ENCODE data around the gene PBX3.

PBX3 gene

DNA sequence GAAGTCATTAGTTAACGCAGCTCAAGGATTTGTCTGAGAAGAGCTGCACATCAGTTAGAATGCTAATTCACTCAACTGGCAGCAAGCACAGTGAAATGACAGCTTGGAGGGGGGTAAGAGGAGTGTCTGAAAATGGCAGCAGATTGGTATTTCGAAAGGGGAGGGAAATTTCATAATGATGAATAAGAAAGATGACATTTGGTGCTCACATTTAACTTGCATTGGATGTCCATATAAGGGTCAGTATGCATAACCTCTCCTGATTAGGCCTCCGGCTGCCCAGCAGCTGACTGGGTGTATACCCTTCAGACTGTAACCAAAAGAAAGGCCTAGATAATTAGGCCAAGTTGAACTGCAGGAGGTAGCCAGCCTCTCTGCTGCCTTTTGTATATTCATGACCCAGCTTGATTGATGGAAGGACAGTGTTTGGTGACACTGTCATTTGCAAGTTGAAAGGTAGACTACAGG is 131.0 kb downstream of the PBX3 start:
- DNase-seq = peak; percentile 61

DNA sequence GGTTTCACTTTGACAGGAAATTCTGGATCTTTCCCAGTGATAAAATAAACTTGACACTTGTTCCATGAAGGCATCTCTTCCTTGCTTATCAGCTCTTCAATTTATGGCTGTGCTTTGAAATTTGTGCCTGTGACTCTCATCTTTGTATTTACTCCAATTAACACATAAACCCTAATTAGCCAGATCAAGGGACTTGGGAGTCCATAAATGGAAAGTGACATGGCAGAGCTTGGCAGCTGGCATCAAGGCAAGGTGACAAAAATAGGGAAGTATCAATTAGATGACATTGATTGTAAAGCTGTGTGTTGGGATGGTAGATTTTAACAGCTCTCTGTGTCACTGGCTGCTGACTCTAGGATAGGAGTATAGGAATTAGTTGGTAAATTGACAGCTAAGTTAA is 133.9 kb downstream of the PBX3 start:
- no peak for DNase-seq

DNA sequence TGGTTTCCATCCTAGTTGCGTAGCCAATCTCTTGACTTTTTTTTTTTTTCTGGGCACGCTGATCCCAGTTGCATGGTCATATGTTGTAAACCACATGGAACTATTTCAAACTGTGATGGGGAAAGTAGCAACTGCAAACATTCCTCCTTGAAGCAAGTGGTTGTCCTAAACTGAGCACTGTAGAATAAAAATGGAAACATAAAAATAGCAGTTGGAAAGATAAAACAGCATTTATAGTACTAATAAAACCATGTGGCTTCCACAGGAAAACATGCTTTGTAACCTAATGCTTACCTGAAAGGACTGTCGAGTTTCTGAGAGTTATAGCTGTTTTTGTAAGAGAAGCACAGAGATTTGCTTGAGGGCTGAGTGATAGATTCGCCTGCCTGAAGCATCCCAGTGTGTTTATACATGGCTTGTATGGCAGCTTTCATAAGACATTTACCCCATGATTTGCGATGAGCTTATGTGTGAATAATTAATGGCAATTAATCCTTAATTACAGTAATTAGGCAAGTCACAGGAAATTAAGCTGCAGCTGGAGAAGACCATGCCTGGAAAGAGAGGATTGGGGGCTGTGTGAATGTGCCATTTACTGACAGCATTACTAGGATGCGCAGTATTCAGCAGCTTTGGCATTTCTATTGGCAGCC is 136.5 kb downstream of the PBX3 start:
- no peak for DNase-seq

DNA sequence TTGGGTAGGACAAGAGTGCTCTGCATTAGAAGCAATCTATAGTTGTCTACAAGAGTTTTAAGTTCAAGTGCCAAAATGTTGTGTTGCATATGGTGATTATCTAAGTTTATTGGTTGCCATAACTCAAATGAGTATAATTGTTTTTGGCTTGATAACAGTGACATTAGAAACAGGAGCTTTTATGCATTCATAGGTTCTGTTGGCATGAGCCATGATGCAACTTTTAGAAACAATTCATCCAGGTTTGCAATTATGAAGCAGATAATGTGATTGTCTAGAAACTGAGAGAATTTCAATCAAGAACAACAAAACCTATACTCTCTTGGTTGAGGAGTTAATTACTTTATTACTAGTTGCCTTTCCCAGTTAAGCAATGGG is 137.0 kb downstream of the PBX3 start:
- no peak for DNase-seq

DNA sequence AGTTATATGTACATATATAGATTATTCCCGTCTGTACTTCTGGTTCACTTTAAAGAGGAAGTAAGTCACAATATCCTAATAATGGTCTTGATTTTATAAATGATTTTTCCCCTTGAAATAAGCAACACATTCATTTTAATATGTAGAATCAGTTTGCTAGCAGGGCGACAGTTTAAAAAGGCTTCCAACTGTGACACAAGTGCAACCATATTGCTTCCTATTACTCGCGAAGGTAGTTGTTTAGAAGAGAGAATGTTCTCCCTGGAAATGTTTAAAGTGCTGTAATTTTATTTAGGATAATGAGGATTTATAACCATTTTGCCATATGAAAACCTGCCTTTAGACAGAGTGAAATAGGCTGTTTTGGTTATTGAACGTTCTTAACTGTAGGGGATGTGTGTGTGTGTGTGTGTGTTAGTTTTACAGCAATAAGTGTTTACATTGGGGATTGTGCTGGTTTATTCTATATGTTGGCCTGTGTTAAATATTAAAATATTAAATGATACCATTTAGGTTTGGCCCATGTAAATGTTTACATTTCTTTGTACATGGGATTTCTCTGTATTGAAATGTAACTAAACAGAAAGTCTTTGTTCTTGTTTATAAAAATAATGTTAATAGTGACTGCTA is 138.3 kb downstream of the PBX3 start:
- no peak for DNase-seq

DNA sequence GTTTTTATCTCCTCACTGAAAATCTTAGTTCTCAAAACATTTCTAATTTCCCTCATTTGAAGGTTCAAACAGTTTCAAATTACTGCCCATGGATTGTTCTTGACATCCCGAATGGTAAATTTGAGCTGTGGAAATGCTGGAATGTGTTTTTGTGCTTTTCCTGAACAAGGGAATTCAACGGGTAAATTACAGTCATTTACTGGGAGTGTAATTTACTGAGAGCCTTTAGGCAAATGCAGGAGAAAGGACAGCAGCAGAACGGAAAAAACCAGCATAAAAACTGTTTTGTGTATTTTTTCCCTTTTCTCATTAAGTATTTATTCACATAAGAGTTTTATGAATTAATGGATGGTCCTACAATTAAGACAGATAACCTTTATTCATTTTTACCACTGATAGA is 139.2 kb downstream of the PBX3 start:
- peak; percentile 41 for DNase-seq

DNA sequence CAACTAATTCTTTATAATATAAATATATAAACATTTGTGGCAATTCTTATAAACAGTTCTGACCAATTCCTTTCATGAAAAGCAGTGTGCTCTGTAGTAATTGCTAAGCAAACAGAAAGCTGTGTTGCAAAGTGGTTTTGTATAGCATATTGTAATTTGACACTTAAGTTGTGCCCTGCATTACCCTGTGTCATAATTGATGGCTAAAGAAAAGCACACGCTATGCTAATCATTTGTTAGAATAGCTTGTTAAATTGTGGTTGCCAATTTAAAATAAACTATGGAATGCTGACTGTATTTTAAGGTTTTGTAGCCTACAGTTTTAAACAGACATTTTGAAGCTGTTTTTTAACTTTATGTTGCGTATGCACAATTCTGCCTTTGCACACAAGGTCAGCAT is 140.0 kb downstream of the PBX3 start:
- DNase-seq = peak; percentile 81

DNA sequence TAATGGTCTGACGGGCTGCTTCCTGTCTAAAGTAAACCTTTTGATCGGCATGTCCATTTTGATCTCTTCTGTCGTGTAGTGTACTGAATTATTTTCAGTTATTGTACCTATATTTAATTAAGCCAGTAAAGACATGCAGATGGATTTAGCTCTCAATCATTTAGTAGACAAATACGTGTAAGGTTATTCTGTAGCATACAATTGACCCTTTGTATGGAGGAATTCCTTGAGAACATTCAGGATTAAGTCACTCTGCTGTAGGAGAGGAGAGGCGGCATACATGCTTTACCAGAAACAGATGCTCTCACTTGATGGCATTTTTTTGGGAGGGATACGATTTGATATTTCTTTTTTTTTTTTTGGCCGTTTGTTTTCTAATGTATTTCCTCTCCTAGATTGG is 141.0 kb downstream of the PBX3 start:
- no peak for DNase-seq

DNA sequence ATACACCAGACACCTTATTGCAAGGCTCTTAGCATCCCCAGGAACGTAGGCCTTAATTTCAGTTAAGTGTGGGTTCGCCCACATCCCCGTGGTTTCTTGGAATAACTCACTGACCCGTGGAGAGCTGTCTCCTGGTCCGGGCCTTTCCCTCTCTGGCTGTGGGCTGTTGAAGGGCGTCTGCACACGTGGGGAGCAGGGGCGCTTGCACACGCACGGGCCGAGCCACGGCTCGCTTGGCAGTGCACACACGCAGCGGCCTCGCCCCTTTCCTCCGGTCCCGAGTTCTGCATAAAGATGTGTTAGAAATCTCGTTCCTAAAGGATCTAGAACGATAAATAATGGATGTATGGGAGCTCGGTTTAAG is 141.9 kb downstream of the PBX3 start:
- DNase-seq = no peak

DNA sequence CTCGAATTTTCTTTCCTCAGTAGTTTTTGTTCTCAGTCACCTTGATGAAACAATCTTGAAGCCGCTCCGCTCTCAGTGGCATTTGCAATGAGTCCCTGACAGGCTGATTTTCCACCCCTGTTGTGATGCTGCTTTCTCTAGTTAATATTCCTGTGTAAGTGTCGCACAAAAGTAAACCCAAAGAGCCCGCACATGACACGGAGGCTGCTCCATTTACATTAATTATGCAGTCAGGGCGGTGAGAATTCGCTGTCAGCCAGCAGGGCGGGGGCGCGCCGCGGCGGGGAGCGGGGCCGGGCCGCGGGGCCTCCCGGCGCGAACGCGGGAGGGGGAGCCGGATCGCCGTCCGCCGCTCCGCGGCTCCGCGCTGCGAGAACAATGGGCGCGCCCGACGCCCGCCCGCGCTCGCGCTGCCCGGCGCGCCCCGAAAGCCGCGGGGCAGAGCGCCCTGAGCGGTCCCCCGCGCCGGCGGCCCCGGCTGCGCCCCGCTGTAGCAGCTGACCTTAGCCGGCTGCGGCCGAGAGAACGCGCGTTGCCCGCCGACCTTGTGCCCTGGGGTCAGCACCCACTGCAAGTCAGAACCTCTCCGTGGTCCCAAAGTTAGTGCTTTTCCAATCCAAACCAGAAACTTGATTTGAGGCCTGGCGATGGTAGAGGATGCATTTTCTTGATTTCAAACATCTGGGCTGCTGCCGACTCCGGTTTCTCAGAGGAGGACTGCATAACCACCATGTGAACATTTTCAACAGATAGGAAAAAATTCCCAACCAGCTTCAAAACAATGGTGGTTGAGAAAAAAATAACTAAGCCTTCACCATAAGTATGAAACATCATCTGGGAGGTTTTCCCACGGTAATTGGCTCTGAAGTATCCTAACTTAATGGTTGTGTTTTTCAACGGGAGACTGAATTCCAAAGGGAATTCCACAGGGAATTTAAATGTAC is 142.6 kb downstream of the PBX3 start:
- peak; percentile 68 for DNase-seq

DNA sequence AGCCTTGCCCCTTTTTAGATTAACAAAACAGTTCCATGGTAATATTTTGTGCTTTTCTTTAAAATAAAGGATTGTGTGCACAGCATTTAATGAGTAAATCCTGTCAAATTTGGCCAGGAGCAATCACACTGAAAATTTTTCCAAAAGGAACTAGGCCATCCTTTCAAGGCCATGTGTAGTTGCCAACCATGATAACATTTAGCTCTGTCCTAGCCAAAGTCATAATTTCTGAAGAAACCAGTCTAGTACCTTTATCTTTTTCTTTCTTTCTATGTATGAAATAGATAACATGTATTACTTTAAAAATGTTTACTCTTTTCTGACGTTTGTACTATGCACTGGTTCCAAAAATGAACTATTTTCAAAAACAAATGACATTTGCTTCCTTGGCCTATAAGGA is 143.7 kb downstream of the PBX3 start:
- no peak for DNase-seq

DNA sequence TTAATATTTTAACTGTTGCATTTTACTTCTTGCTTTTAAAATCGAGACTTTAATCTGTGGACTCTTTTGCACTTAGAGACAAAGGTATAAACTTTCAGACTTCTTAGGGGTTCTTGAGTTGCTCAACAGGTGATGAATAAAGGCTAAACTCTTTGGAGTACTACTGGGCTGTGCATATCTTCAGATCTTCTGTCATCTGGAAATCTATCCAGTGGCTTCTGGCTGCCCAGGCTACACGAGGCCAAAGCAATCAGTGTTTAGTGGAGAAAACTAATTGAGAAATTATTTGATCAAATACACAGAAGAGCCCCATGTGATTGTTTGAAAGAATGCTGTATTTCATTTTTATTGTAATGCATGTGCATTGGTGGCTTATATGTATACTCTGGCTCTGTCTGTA is 146.1 kb downstream of the PBX3 start:
- no peak for DNase-seq

DNA sequence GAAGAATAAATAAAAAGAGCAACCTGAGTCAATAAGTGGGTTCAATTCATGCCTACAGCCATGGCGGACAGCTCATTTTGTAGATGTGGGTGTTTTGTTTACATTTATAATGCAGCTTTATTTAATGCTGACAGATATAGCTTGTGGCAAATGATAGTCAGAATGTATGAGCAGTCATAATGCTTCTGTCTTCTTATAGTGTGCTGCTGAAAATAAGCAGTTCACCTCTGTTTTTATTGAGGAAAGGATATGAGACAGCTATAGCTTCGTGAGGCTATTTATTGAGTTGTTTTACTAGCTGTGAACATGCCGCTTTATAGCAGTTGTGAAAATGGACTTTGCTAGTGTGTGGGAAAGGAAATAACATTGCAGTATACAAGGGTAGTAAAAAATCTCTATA is 147.4 kb downstream of the PBX3 start:
- DNase-seq = peak; percentile 51

DNA sequence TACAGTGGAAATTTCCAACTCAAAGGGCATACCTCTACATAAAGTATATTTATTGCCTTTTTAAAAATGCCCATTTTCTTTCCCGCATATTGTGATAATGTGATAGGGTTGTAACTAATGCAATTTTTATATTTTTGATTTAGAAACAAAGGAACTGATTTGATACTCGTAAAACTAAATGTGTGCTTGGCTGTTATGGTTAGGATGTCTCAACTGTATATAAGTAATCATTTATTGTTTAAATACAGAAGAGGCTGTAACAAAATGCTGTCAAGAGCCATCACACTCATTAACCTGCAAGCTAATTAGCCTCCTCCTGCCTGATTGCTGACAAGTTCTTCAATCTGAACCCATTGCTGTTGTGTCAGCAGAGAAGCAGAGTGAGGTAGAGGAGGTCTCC is 149.2 kb downstream of the PBX3 start:
- no peak for DNase-seq

DNA sequence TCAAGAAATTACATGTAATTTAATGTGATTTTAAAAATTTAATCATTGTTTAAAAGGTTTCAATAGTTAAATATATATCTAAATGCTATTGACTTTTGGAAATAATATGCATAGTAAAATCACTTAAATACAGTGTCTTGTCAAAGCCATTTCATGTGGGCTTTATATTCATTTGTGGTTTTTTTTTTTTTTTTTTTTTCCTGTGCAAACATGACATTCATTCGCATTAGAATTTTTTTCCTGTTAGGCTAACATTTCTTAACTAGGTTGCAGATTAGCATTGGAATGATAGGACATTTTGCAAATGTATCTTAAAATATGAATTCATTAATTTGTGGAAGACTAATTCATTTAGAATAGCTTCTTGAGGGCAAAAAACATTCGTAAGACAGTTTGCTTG is 149.8 kb downstream of the PBX3 start:
- DNase-seq = no peak

DNA sequence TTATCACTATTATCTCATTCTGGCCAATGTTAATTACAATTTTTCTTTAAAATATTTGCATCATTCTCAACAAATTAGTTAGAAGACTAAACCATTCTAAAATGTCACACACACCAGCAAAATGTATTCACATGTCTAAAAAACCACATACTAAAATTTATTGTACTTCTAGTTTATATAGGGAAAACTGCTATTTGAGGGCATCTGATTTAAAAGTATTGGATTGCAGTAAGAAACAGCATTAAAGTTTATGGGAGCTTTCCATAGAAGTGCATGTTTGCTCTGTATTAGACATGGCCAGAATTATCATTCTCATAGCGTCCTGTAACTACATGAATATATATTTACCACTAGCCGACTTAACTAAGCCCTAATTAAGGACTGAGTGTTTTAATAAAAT is 150.3 kb downstream of the PBX3 start:
- DNase-seq = no peak

DNA sequence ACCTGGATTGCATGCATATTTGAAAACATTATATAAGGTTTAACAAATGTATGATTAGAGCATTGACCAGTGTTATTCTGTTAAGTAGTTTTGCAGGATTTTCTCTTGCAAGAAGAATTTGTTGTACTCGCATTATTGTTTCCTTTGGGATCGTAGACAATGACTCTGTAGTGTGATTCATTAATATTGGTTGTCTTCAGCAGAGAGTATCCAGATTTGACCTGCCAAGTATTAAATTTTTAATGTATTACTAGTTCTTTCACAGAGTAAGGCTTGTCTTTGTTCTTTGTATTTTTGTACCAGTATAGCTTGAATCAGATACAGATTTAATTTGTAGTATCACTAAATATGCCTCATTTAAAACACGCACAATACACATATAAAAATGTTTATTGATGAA is 155.0 kb downstream of the PBX3 start:
- DNase-seq = no peak

DNA sequence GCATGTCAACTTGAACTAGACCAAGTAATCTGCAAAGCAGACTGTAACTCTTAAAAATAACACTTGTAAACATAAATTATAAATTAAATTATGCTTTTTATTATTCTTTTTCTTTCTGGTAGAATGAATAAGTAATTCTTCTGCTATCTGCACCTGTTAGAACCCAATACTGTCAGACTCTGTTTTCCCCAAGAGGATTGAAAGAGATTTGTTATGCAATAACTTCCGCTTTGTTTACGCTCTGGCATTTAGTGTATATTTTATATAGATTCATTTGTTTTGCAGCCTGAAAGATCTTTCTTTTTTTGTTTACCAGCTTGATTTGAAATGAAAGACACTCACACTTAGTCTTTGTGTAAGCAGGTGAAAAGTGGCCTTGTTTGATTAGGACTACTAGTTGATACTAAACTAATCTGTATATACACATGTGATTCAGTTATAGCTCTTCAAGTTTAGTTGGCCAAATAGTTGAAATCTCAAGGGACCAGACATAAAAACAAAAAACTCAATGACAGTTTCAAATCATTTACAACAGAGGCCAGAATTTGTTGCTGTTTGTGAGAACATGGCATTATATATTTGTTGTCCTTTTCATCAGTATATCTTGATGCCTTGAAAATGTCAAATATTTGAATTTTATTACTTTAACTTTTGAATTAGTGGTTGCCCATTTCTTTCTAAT is 155.8 kb downstream of the PBX3 start:
- no peak for DNase-seq

DNA sequence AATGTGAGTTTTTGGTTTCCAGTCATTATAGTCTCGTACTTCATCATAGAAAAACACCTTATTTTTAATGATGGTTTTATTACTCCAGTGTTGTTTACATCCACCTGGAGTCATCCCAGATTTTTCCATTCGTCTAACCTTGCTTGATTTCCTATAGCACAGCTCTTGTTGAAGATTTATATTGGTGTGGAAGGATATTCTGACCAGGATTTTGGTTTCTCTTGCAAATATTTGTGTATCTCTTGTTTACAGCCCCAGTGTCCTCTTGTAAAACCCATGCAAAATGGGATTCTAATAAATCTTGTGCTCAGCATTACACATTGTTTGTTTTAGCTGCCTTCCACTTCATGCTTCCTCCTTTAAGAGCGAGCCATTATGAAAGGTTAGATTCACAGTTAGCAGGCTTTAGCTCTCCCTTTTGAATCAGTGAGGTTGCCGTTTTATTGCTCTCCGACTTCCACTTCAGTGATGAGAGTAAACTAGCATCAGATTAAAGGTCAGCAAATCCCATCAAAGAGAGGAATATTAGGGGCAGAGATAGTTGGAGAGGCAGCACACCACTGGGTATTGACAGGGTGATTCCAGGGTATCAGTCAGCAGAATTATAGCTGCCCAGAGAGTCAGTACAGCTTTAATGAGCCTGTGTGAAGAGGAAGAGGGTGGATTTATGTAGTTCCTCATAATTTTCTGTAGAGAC is 157.1 kb downstream of the PBX3 start:
- peak; percentile 91 for DNase-seq

DNA sequence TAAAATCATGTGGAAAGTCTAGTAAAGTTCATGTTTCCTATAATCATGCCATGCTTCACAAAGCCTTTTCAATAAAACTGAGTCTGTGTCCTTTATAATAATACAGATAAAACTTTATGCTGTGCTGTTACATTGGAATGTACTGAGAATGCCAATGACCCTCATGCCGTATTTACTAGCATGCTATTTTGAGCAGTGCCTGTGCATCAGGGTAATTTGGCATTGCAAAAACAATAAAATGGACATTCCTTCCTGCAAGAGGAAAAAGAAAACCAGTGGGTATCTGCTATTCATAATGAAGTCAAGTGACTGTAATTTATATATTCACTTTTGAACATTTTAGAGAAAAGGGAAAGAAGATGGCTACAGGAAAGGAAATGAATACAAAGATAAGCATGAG is 159.0 kb downstream of the PBX3 start:
- no peak for DNase-seq

DNA sequence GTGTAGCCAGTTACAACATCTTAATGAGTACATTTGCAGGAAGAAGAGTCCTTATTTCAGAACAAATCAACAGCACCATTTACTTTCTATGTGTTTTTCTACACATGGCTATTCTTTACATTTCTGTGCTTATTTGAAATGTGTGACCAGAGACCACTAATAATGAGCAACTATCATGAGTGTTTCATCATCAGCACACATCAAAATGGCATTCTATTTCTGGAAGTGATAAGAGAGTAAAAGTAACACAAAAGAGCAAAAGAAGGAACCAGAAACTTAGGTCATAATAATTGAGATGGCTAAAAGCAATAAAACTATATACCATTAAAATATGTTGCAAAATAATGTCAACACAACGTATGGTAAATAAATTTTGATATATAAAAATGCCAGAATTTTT is 159.7 kb downstream of the PBX3 start:
- DNase-seq = no peak

DNA sequence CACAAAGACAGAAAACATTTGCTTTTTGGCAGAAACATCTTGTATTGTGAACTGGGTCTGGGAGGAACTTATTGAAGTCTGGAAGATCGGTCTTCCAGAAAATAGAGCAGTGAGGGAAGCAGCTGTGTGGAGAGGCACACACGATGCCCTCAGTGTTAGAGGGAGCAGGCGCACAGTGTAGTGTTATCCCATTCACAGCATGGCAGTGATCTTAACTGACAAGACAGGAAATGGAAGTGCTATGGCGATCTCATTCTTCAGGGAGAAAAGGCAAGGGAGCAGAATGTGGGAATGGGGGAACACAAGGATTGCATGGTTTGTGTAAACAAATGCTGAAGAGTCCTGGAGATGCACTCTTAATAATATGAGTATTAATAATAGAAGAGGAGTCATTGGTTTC is 161.0 kb downstream of the PBX3 start:
- no peak for DNase-seq

DNA sequence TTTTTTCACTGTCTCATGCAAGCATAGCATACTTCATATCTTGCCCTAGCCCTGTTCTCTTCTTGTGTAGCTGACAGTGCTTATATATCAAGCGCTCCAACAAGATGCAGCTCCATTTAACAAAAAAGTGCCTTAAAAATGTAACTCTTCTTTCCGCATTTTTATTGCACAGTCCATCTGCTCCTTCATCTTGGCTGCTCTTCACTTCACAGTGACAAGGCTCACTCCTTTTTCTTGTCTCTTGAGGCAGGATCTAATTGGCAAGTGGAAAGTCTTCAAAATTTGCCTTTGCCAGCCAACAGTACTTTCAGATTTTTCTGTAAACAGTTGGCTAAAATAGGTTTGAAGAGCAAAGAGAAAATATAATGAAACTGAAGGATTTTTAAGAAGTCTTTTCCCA is 161.8 kb downstream of the PBX3 start:
- no peak for DNase-seq

Data from NCI-H748 treated with DMSO at 0.1 percent for 48 hours (cell line).